ENCODE data around the gene AKNA.

Gene AKNA

GRCh38 chr9:114316605-114317230 is 71.1 kb downstream of the AKNA start:
- DNase-seq = peak; percentile 37

GRCh38 chr9:114315723-114316363 is 71.9 kb downstream of the AKNA start:
- peak; percentile 41 for DNase-seq

- peak; percentile 33 for DNase-seq
Measured at GRCh38 chr9:114314881-114315722, 72.7 kb downstream of the AKNA start.

DNA sequence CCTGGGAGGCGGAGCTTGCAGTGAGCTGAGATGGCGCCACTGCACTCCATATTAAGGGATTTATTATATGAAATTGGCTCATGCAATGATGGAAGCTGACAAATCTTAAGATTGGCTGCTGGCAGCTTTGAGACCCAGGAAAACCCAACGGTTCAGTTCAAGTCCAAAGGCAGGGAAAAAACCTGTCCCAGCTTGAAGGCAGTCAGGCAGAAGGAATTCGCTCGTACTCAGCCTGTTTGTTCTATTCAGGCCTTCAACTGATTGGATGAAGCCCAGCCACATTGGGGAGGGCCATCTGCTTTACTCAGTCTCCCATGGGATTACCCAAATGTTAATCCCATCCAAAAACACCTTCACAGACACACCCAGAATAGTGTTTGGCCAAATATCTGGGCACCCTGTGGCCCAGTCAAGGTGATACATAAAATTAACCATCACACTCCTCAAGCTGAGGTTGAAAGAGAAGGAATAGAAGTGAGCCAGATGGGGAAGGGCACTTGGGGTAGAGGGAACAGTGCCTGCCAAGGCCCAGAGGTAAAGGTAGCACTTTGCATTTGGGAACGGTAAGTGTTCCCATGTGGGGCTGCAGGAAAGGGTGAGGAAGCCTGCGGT is 73.4 kb downstream of the AKNA start:
- peak; percentile 15 for DNase-seq

DNA sequence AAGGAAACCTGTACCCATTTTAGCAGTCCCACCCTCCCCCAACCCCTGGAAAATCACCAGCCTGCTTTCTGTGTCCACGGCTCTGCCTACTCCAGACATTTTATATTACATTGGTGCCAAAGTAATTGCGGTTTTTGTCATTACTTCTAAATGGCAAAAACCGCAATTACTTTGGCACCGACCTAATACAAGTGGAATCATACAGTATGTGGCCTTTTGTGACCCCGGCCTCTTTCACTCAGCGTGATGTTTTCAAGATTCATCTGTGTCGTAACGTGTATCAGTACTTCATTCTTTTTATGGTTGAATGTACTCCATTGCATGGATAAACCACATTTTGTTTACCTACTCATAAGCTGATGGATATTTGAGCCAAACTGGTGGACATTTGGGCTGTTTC is 74.6 kb downstream of the AKNA start:
- no peak for DNase-seq

- peak; percentile 19 for DNase-seq
Measured at GRCh38 chr9:114312513-114312875, 75.3 kb downstream of the AKNA start.

- DNase-seq = peak; percentile 21
Measured at GRCh38 chr9:114311571-114312512, 75.9 kb downstream of the AKNA start.

DNA sequence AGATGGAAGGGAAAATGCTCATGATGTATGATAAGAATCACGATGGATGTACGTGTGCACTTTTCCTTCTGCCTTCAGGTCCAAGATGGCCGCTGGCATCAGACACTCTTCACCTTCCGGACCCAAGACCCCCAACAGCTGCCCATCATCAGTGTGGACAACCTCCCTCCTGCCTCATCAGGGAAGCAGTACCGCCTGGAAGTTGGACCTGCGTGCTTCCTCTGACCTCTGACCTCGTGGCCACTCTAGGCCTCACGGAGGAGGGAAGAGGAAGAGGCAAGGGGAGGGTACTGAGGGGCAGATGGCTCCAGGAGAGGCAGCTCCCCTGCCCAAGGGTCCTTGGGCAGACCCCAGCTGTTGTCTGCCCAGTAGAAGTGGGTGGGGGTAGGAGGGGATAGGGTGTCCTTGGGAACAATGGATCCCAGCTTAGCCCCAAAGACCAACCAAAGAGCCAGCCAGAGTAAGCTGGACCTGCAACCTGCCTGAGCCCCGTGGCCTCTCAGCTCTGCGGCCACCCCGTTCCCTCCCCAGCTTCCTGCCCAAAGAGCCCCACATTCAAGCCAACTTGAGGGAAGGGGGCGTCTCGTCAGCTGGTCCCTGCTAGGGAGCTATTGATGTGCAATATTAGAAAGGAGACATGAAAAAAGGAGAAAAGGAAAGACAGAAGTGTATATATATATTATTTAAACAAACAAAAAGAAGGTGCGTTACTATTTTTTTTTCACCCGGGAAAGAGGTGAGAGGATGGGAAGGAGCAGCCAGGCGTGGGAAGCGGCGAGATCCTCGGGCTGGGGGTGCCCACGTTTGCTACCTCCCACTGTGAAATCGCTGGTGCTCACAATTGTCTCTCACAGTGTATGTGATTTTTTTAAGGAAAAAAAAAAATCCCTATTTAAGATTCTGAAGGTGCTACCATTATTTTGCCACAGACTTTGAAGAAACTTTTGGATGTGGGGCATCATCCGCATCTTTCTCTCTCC is 77.0 kb downstream of the AKNA start:
- peak; percentile 33 for DNase-seq

GRCh38 chr9:114309096-114309495 is 78.7 kb downstream of the AKNA start:
- peak; percentile 4 for DNase-seq

- DNase-seq = peak; percentile 50
Measured at GRCh38 chr9:114308361-114308950, 79.3 kb downstream of the AKNA start.

- DNase-seq = no peak
Measured at GRCh38 chr9:114307899-114308267, 79.9 kb downstream of the AKNA start.

GRCh38 chr9:114304416-114305188 is 83.2 kb downstream of the AKNA start:
- DNase-seq = peak; percentile 50

DNA sequence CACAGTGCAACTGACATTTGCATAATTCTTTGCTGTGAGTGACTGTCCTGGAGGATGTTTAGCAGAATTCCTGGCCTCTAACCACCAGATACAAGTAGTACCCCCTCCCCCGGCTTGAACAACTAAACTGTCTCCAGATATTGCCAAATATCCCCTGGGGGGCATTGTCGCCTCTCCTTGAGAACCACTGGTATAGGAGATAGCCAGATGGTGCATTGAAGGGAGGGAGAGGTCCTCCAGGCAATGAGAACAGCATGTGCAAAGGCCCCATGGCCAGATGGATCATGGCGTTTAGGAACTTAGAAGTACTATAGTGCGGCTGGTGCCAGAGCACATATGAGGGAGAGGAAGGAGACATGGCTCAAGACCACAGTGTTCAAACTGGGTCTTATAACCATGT is 83.8 kb downstream of the AKNA start:
- DNase-seq = peak; percentile 41

DNA sequence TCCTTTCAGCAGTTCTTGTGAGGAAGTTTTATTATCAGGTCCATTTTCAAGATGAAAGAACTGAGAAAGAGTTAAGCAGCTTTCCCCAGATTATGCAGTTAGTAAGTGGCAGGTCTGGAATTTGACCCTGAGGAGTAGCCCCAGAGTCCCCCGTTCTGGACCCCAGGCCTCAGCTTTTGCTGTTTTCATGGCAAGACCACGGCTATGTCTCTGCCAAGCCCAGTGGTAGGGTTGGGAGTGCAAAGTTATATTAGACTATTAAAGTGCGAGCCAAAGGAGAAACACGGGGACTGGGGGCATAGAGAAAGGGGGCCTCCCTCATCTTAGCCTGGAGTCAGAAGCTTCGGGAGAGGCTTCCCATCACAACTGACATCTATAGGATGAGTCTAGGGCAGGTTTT is 84.2 kb downstream of the AKNA start:
- peak; percentile 45 for DNase-seq

DNA sequence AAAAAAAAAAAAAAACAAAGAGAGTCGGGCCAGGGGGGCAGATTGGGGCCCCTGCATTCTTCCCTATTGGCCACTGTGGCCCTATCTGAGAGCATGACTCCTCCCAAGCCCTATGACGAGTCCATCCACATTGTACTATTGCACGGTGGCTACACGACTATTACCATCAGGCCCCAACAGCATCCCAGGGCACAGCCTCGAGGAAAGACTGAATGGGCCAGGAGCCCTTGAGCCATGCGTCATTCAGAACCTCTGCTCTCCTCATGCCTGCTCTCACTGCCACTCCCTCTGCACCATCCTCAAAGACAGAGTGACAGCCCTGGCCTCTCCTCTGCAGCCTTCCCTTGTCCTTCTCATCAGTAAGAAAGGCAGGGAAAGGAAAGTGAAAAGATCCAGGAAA is 85.1 kb downstream of the AKNA start:
- DNase-seq = no peak

GRCh38 chr9:114301798-114302565 is 85.8 kb downstream of the AKNA start:
- peak; percentile 47 for DNase-seq

DNA sequence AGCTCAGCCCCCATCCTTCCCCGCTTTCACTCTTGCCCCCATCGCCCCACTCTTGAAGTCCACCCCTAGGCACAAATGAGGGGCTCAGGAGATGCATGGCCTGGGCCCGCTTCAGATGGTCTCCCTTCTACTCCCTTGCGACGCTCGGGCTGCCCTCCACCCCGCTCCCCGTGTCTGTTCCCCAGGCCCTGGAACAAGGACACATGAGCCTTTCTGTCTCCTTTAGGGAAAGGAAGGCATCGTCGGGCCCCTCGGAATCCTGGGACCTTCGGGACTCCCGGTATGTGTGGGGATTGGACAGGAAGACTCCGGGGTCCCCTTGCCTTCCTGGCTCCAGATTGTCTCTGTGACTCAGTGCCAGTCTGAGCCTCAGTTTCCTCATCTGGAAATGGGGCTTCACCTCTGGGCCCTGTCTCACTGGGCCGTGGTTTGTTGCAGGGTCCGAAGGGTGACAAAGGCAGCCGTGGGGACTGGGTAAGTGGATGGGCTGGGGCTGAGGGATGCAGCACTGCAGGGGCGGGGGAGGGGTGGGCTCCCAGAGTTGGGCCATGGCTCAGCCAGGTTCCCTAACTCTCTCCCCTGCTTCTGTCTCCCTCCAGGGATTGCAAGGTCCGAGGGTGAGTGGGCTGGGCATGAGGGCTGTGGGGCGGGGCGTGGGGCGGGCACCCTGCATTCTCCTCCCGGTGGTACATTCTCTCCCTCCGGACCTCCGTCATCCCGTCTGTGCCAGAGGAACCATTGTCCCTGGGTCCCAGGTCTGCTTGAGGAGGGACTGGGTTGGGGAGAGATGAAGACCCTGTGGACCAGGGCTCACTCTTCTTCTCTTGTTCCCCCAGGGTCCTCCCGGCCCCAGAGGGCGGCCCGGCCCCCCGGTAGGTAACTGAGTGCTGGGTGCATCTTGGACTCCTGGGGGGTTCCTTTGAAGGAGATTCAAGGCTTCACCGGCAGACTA is 86.7 kb downstream of the AKNA start:
- peak; percentile 37 for DNase-seq
